IPS-15b (cell line): Measurements from ENCODE around the gene ZNF341.

Source experiments
- H3K27me3 ChIP-seq: one replicate; pipeline ENCODE4 v1.6.1; 2013; ENCODE audit warnings: low read length; ENCODE audit not compliant: control insufficient read depth, insufficient read depth
- H3K36me3 ChIP-seq: one replicate; pipeline ENCODE4 v1.6.1; 2013; ENCODE audit warnings: low read length; ENCODE audit not compliant: control insufficient read depth, insufficient read depth
- H3K4me1 ChIP-seq: one replicate; pipeline ENCODE4 v1.6.1; 2013; ENCODE audit warnings: mild to moderate bottlenecking, low read length; ENCODE audit not compliant: control insufficient read depth, insufficient read depth
- H3K4me3 ChIP-seq: one replicate; pipeline ENCODE4 v1.5.1; 2013; ENCODE audit warnings: low read depth, low read length
- H3K9ac ChIP-seq: one replicate; pipeline ENCODE4 v1.6.1; 2013; ENCODE audit warnings: low read depth, mild to moderate bottlenecking, low read length
- H3K9me3 ChIP-seq: one replicate; pipeline ENCODE4 v1.6.1; 2013; ENCODE audit warnings: mild to moderate bottlenecking, low read length; ENCODE audit not compliant: control insufficient read depth, insufficient read depth

The ZNF341 gene

DNA sequence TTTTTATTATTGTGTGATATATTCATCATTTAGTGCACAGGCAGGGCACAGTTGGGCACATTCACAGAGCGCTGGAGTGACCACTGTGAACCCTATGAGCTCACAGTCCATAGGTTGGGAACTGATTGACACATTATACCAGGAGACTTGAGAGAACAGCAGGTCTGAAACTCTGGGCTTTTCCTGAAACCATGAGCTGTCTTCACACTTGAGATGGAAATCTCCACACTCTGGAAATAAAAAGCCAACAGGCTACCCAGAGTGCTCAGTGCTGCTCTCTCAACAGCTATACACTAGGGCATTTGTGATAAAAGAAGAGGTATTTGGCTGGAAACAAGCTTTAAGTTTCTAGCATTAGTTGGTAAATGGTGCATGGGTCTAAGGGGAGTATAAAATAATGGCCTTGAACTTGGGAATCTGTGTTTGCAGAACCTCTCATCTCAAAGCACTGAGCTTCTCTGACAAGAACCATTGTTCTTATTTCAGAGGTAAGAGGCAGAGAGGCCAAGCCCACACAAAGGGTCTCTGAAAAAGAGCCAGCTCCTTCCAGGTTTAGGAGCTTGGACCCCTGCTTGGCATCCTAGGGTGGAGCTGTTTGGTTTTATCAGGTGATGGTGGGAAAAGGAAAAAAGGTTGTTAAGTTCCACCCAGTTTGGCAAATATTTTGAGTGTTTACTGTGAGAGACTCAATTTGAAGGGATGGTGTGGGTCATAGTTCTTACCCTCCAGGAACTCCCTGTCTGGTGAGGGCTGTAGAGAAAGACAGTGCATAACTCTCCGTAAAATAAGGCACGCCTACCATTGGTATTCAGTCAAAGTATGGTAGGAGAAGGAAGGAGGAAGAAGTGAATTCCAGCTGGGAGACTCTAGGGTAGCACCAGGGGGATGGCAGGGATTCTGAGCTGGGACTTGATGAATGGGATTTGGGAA lies 93.8 kb downstream of the ZNF341 start:
- H3K9ac ChIP-seq: no peak overlapping the region
- H3K27me3 ChIP-seq: no peaks in the 10 kb centered on the region
- H3K4me1 ChIP-seq: peaks cover 9% of the 10 kb centered on the region
- no peaks in the 10 kb centered on the region for H3K9me3 ChIP-seq
- H3K36me3 ChIP-seq: peaks cover 2% of the 10 kb centered on the region
- no peak overlapping the region for H3K4me3 ChIP-seq

DNA sequence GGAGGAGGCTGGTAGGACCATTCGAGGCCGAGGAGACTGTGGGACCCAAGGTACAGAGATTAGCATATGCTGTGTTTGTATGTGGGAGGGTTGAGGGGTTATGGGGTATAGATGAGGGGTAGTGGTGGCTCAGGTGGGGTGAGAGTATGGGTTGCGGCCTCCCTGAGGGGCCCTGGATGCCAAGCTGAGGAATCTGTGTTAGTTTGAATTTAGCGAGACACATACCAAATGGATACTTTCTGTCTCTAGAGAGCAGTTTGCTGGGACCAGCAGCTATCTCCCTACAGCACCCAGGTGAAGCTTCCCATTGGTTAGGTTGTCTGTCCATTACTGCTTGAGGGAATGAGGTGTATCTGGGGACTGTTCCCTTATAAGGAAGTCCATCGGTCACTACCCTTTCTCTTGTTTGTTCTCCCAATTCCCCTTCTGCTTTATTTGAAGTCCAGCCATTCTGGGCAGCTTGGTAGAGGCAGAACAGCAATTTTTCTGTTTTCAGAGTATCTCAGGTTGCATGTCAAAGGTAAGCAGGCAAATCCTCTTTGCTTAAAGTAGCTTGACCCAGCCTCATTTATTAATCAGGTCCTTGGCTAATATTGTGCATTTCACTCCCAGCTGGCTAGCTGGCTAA lies 94.6 kb downstream of the ZNF341 start:
- peaks cover 2% of the 10 kb centered on the region for H3K36me3 ChIP-seq
- no peak overlapping the region for H3K9ac ChIP-seq
- H3K27me3 ChIP-seq: no peaks in the 10 kb centered on the region
- no peak overlapping the region for H3K4me3 ChIP-seq
- peaks cover 9% of the 10 kb centered on the region for H3K4me1 ChIP-seq
- H3K9me3 ChIP-seq: no peaks in the 10 kb centered on the region

- H3K36me3 ChIP-seq: peaks cover 2% of the 10 kb centered on the region
- H3K4me1 ChIP-seq: peaks cover 13% of the 10 kb centered on the region
- H3K4me3 ChIP-seq: no peak overlapping the region
- H3K9me3 ChIP-seq: no peaks in the 10 kb centered on the region
- no peaks in the 10 kb centered on the region for H3K27me3 ChIP-seq
- no peak overlapping the region for H3K9ac ChIP-seq
Observed at GRCh38 chr20:33827109-33827508, 95.3 kb downstream of the ZNF341 start.

GRCh38 chr20:33827634-33828325 lies 96.0 kb downstream of the ZNF341 start:
- Histone ChIP-seq H3K9me3 (no peaks in the 10 kb centered on the region), H3K27me3 (no peaks in the 10 kb centered on the region), H3K4me1 (peaks cover 14% of the 10 kb centered on the region), H3K4me3 (no peak overlapping the region), H3K9ac (no peak overlapping the region), H3K36me3 (peaks cover 2% of the 10 kb centered on the region)

DNA sequence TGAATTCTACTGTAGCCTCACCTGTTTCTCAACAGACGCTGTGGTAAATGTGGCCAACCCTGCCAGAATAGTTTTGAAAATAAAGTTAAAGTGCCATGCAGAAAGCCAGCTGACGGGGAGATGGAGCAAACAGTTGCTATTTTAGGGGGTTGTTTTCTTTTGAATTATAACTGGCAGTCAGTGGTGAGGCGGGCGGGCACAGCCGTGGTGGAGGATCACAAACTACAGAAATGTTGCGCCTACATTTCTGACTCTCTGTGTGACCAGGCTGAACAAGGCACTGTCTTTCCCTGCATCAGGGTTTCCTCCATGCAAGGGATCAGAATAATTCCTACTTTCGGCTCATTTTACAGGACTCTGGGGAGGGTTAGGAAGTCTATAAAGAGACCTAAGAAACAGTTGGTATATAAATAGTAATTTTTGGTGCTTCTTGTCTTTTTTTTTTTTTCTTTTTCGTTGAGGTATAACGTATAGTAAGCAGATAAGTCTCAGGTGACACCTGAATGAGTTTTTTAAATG lies 96.6 kb downstream of the ZNF341 start:
- Histone ChIP-seq H3K9ac (no peak overlapping the region), H3K9me3 (no peaks in the 10 kb centered on the region), H3K36me3 (peaks cover 1% of the 10 kb centered on the region), H3K27me3 (no peaks in the 10 kb centered on the region), H3K4me1 (peaks cover 14% of the 10 kb centered on the region), H3K4me3 (no peak overlapping the region)

GRCh38 chr20:33828967-33829560 lies 97.3 kb downstream of the ZNF341 start:
- H3K27me3 ChIP-seq: no peaks in the 10 kb centered on the region
- H3K36me3 ChIP-seq: no peaks in the 10 kb centered on the region
- H3K9me3 ChIP-seq: no peaks in the 10 kb centered on the region
- peaks cover 14% of the 10 kb centered on the region for H3K4me1 ChIP-seq
- H3K4me3 ChIP-seq: no peak overlapping the region
- no peak overlapping the region for H3K9ac ChIP-seq

DNA sequence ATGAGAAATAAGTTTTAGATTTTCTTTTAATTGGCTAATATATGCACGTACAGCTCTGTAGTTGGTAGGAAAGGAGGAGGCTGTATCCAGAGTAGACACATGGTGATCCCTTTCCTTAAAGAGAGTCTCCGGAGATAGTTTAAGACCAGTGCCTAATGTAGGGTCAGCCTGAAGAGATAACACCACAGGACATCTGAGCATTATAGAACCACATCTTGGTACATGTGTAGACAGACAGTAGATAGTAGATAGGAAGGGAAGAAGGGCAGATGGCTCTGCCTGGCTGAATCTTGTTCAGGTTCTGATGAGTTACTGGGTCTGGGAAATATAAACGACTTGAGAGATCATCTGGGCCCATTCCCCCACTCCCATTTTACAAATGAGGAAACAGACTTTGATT lies 97.8 kb downstream of the ZNF341 start:
- no peaks in the 10 kb centered on the region for H3K36me3 ChIP-seq
- peaks cover 14% of the 10 kb centered on the region for H3K4me1 ChIP-seq
- H3K4me3 ChIP-seq: no peak overlapping the region
- H3K27me3 ChIP-seq: no peaks in the 10 kb centered on the region
- no peaks in the 10 kb centered on the region for H3K9me3 ChIP-seq
- no peak overlapping the region for H3K9ac ChIP-seq

GRCh38 chr20:33830371-33830770 lies 98.6 kb downstream of the ZNF341 start:
- Histone ChIP-seq H3K27me3 (no peaks in the 10 kb centered on the region), H3K4me1 (peaks cover 14% of the 10 kb centered on the region), H3K9ac (no peak overlapping the region), H3K4me3 (no peak overlapping the region), H3K36me3 (no peaks in the 10 kb centered on the region), H3K9me3 (no peaks in the 10 kb centered on the region)

GRCh38 chr20:33832103-33832804 lies 100.5 kb downstream of the ZNF341 start:
- H3K36me3 ChIP-seq: no peaks in the 10 kb centered on the region
- H3K4me3 ChIP-seq: no peak overlapping the region
- no peaks in the 10 kb centered on the region for H3K27me3 ChIP-seq
- H3K4me1 ChIP-seq: peaks cover 11% of the 10 kb centered on the region
- no peak overlapping the region for H3K9ac ChIP-seq
- H3K9me3 ChIP-seq: no peaks in the 10 kb centered on the region

DNA sequence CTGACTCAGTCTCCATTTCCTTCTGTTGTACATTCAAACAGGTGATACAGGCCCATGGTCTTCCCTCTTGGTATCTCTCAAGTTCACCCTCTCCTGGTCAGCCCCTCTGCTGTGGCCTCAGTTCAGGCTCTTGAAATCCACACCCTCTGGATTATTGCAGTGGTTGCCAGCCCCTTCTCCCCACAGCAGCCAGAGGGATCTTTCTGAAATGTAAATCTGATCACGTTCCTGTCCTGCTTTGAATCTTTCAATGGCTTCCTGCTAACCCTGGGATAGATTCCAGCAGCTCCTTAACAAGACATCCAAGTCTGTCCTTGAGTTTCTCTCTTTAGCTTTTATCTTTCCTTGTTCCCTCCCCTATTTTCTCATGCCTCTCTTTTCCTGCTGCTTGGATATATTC lies 101.5 kb downstream of the ZNF341 start:
- no peak overlapping the region for H3K4me3 ChIP-seq
- no peak overlapping the region for H3K9ac ChIP-seq
- no peaks in the 10 kb centered on the region for H3K27me3 ChIP-seq
- peaks cover 11% of the 10 kb centered on the region for H3K4me1 ChIP-seq
- no peaks in the 10 kb centered on the region for H3K36me3 ChIP-seq
- H3K9me3 ChIP-seq: no peaks in the 10 kb centered on the region

- no peak overlapping the region for H3K4me3 ChIP-seq
- no peak overlapping the region for H3K9ac ChIP-seq
- no peaks in the 10 kb centered on the region for H3K9me3 ChIP-seq
- H3K4me1 ChIP-seq: peaks cover 9% of the 10 kb centered on the region
- H3K36me3 ChIP-seq: no peaks in the 10 kb centered on the region
- no peaks in the 10 kb centered on the region for H3K27me3 ChIP-seq
Observed at GRCh38 chr20:33835615-33836172, 103.9 kb downstream of the ZNF341 start.
